Measurements from ENCODE around the gene GAS2.

DNA sequence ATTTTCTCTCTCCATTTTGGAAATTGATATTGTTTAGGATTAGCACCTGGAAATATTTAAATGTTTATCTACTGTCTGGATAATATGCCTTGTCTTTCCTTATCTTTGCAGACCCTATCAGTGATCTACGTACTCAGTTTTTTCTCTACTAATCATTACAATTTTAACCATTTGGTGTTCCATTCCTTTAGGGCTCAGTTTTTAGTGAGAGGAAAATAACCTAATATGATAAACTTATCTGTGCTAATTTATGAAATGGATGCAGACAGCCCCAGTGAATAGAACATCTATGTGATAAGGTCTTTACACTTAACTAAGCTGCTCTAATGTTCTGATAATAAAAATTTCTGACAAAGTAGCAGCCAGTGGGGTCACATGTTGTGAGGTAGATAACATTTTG is 94.7 kb downstream of the GAS2 start:
- TF ChIP-seq ZNF184 (tag by site-specific recombination; IDR thresholded peaks at IDR 0.05) = no peak
- TF ChIP-seq REST (tag by site-specific recombination; IDR thresholded peaks at IDR 0.05) = no peak
- TF ChIP-seq, protein P1, sequence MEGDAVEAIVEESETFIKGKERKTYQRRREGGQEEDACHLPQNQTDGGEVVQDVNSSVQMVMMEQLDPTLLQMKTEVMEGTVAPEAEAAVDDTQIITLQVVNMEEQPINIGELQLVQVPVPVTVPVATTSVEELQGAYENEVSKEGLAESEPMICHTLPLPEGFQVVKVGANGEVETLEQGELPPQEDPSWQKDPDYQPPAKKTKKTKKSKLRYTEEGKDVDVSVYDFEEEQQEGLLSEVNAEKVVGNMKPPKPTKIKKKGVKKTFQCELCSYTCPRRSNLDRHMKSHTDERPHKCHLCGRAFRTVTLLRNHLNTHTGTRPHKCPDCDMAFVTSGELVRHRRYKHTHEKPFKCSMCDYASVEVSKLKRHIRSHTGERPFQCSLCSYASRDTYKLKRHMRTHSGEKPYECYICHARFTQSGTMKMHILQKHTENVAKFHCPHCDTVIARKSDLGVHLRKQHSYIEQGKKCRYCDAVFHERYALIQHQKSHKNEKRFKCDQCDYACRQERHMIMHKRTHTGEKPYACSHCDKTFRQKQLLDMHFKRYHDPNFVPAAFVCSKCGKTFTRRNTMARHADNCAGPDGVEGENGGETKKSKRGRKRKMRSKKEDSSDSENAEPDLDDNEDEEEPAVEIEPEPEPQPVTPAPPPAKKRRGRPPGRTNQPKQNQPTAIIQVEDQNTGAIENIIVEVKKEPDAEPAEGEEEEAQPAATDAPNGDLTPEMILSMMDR (tag by site-specific recombination; IDR thresholded peaks at IDR 0.05) = no peak
- no peak for TF ChIP-seq ZNF24 (tag by site-specific recombination; IDR thresholded peaks at IDR 0.05)
- TF ChIP-seq ZNF660 (tag by site-specific recombination; IDR thresholded peaks at IDR 0.05) = no peak
